Measurements from ENCODE around the gene KDM4C. TPM values are rescaled to one million over a fixed set of nuclear protein-coding genes. Genes with fewer than 3 reads are reported as not detected.
"Not testable (repeated sequence)": the region's sequence is repeated elsewhere in the genome, so short reads cannot be mapped to it uniquely, and the experiment has no call there.

The KDM4C gene
- 10 to 100 TPM; 13.2 to 18.1 TPM for total RNA-seq
- long read RNA-seq, full-length matches to known transcripts = 9 of 12 reads
- long read RNA-seq, partial matches to known transcripts = 0 of 12 reads
- long read RNA-seq, other reads (novel, unspliced or antisense) = 3 of 12 reads

GRCh38 chr9:6757456-6758247 is at the start of gene KDM4C:
Gene KDM4C (plus strand): TSS chr9:6757973. CDS start chr9:6792989, 35,016 bp downstream.
- DNase-seq (peak; percentile 97), ATAC-seq (peak; percentile 93 to 95)
- intact Hi-C loops (cut with DNase I) = no loop called here

- DNase-seq (no peak), ATAC-seq (no peak)
- intact Hi-C loops (cut with DNase I) = no loop called here
Measured at GRCh38 chr9:6708732-6709131, 49.0 kb upstream of the KDM4C start.

GRCh38 chr9:6711403-6711802 is 46.4 kb upstream of the KDM4C start:
- ATAC-seq (no peak), DNase-seq (no peak)
- intact Hi-C loops (cut with DNase I) = no loop called here

GRCh38 chr9:6712041-6712440 is 45.7 kb upstream of the KDM4C start:
- DNase-seq (no peak), ATAC-seq (no peak)
- intact Hi-C loops (cut with DNase I) = no loop called here

GRCh38 chr9:6714176-6714575 is 43.6 kb upstream of the KDM4C start:
- no peak for DNase-seq
- intact Hi-C loops (cut with DNase I) = no loop called here

GRCh38 chr9:6715153-6715754 is 42.5 kb upstream of the KDM4C start:
- DNase-seq; intact Hi-C loops (cut with DNase I); ATAC-seq: not testable (repeated sequence)

More at GRCh38 chr9:6714176-6714575, 43.6 kb upstream of the KDM4C start:
- no peak for ATAC-seq

GRCh38 chr9:6715755-6716643 is 41.8 kb upstream of the KDM4C start:
- DNase-seq = peak; percentile 79
- ATAC-seq = peak; percentile 85 to 95
- intact Hi-C loops (cut with DNase I) = no loop called here

- intact Hi-C loops (cut with DNase I) = no loop called here
- ATAC-seq (no peak), DNase-seq (no peak)
Measured at GRCh38 chr9:6716766-6717165, 41.0 kb upstream of the KDM4C start.

GRCh38 chr9:6723881-6724420 is 33.8 kb upstream of the KDM4C start:
- intact Hi-C loops (cut with DNase I) = no loop called here
- DNase-seq (no peak), ATAC-seq (no peak)

- ATAC-seq (no peak), DNase-seq (no peak)
- intact Hi-C loops (cut with DNase I) = loop anchor here (10.0 kb wide), 2 partner anchors 148 to 378 kb away; no protein-coding TSS in a partner anchor
Measured at GRCh38 chr9:6733257-6733656, 24.5 kb upstream of the KDM4C start.

GRCh38 chr9:6733831-6734230 is 23.9 kb upstream of the KDM4C start:
- DNase-seq (no peak), ATAC-seq (no peak)
- intact Hi-C loops (cut with DNase I) = loop anchor here (10.0 kb wide), 2 partner anchors 149 to 379 kb away; no protein-coding TSS in a partner anchor

- DNase-seq (no peak), ATAC-seq (no peak)
Measured at GRCh38 chr9:6735422-6735821, 22.4 kb upstream of the KDM4C start.

GRCh38 chr9:6739218-6739617 is 18.6 kb upstream of the KDM4C start:
- no peak for DNase-seq
- ATAC-seq = no peak
- intact Hi-C loops (cut with DNase I) = loop anchor here (10.0 kb wide), 2 partner anchors 154 to 384 kb away; no protein-coding TSS in a partner anchor

More at GRCh38 chr9:6735422-6735821, 22.4 kb upstream of the KDM4C start:
- intact Hi-C loops (cut with DNase I) = loop anchor here (10.0 kb wide), 2 partner anchors 151 to 381 kb away; no protein-coding TSS in a partner anchor

- ATAC-seq; intact Hi-C loops (cut with DNase I); DNase-seq: not testable (repeated sequence)
Measured at GRCh38 chr9:6748861-6749260, 8.9 kb upstream of the KDM4C start.

GRCh38 chr9:6754861-6755260 is 2.9 kb upstream of the KDM4C start:
- intact Hi-C loops (cut with DNase I); ATAC-seq; DNase-seq: not testable (repeated sequence)

- intact Hi-C loops (cut with DNase I) = no loop called here
- peak; percentile 76 for DNase-seq
Measured at GRCh38 chr9:6757132-6757455, 679 bp upstream of the KDM4C start.

GRCh38 chr9:6758248-6758497 is 400 bp downstream of the KDM4C start:
- peak; percentile 28 to 46 for ATAC-seq
- intact Hi-C loops (cut with DNase I) = no loop called here

More at GRCh38 chr9:6757132-6757455, 679 bp upstream of the KDM4C start:
- peak; percentile 23 to 66 for ATAC-seq

GRCh38 chr9:6758498-6759184 is 868 bp downstream of the KDM4C start:
- intact Hi-C loops (cut with DNase I) = no loop called here
- ATAC-seq = peak; percentile 25 to 49
- DNase-seq = peak; percentile 54

More at GRCh38 chr9:6758248-6758497, 400 bp downstream of the KDM4C start:
- no peak for DNase-seq
